IMR-90 (cell line): Measurements from ENCODE around the gene GNG11. TPM values are rescaled to one million over a fixed set of nuclear protein-coding genes. Genes with fewer than 3 reads are reported as not detected.

ENCODE experiments used
- ATAC-seq: fragments of 200-7000 bp; cut with Tn5 transposase; 2 replicates; pipeline ENCODE4 v1.9.1; 2020; ENCODE audit warnings: low read depth, mild to moderate bottlenecking, moderate library complexity
- BruUV-seq: library from RNA; stranded (reverse); fragments of 400-500 nt; replicated peaks from 2 replicates; lab custom pipeline; 2021; lab: Mats Ljungman, UMichigan
- CTCF ChIA-PET: fragments of 300-600 bp; formaldehyde crosslinking; extraction: SDS; loops from one replicate; lab custom pipeline; 2021; ENCODE audit warnings: antibody characterized with exemption; lab: Yijun Ruan, JAX
- POLR2A ChIA-PET: fragments of 300-600 bp; sonication (Branson Sonifier 250); formaldehyde crosslinking; loops from one replicate; lab custom pipeline; 2022; ENCODE audit warnings: antibody characterized with exemption; ENCODE audit not compliant: unreplicated experiment; lab: Charles Lee
- DNase-seq: peaks from one replicate; pipeline ENCODE4 v3.0.0; 2013
- H2AFZ ChIP-seq: replicated peaks from 2 replicates; pipeline ENCODE3; 2013; ENCODE audit warnings: low read length, mild to moderate bottlenecking; ENCODE audit not compliant: poor library complexity
- H2AK5ac ChIP-seq: 2 replicates; pipeline ENCODE4 v1.6.1; 2013; ENCODE audit warnings: low read depth, low read length, inconsistent platforms
- H2AK9ac ChIP-seq: replicated peaks from 2 replicates; pipeline ENCODE3; 2013; ENCODE audit warnings: mild to moderate bottlenecking, low read depth, low read length, moderate library complexity; ENCODE audit not compliant: poor library complexity
- H2BK120ac ChIP-seq: 2 replicates; pipeline ENCODE4 v1.6.1; 2013; ENCODE audit warnings: low read depth, low read length, inconsistent platforms
- H2BK15ac ChIP-seq: 3 replicates; pipeline ENCODE4 v1.6.1; 2013; ENCODE audit warnings: low read depth, low read length, inconsistent platforms
- H2BK20ac ChIP-seq: 2 replicates; pipeline ENCODE4 v1.6.1; 2013; ENCODE audit warnings: low read depth, mild to moderate bottlenecking, inconsistent platforms, low read length, moderate library complexity
- H2BK5ac ChIP-seq: 2 replicates; pipeline ENCODE4 v1.6.1; 2013; ENCODE audit warnings: mild to moderate bottlenecking, low read depth, low read length, inconsistent platforms; ENCODE audit not compliant: poor library complexity, severe bottlenecking
- H3K14ac ChIP-seq: replicated peaks from 2 replicates; pipeline ENCODE4 v1.6.1; 2013; ENCODE audit warnings: low read depth, low read length, inconsistent platforms
- H3K18ac ChIP-seq: 2 replicates; pipeline ENCODE4 v1.6.1; 2013; ENCODE audit warnings: low read depth, low read length, control low read depth
- H3K23ac ChIP-seq: 2 replicates; pipeline ENCODE4 v1.6.1; 2013; ENCODE audit warnings: low read depth, low read length, inconsistent platforms
- H3K27ac ChIP-seq: 2 replicates; pipeline ENCODE4 v1.5.1; 2013; ENCODE audit warnings: mild to moderate bottlenecking, control low read depth, low read length; ENCODE audit not compliant: insufficient read depth
- H3K27me3 ChIP-seq: 2 replicates; pipeline ENCODE4 v1.6.1; 2013; ENCODE audit warnings: low read length; ENCODE audit not compliant: control insufficient read depth, insufficient read depth
- H3K36me3 ChIP-seq: 2 replicates; pipeline ENCODE4 v1.6.1; 2013; ENCODE audit warnings: low read length, mixed read lengths; ENCODE audit not compliant: control insufficient read depth, insufficient read depth
- H3K4ac ChIP-seq: 2 replicates; pipeline ENCODE4 v1.6.1; 2013; ENCODE audit warnings: low read depth, low read length, inconsistent platforms
- H3K4me1 ChIP-seq: 2 replicates; pipeline ENCODE4 v1.6.1; 2013; ENCODE audit warnings: low read length, mixed read lengths; ENCODE audit not compliant: control insufficient read depth, insufficient read depth
- H3K4me2 ChIP-seq: 2 replicates; pipeline ENCODE4 v1.6.1; 2013; ENCODE audit warnings: low read depth, mild to moderate bottlenecking, control low read depth, low read length, moderate library complexity
- H3K4me3 ChIP-seq: 2 replicates; pipeline ENCODE4 v1.5.1; 2013; ENCODE audit warnings: low read depth, mild to moderate bottlenecking, control low read depth, low read length, moderate library complexity; ENCODE audit not compliant: insufficient read depth
- H3K56ac ChIP-seq: 2 replicates; pipeline ENCODE4 v1.6.1; 2013; ENCODE audit warnings: low read length, inconsistent platforms; ENCODE audit not compliant: insufficient read depth; ENCODE audit errors: extremely low read depth
- H3K79me1 ChIP-seq, 2 experiments: 2 replicates each; pipeline ENCODE4 v1.6.1; 2013; ENCODE audit warnings: low read length in 2 of 2, inconsistent platforms in 1 of 2, low read depth in 1 of 2
- H3K9ac ChIP-seq: 2 replicates; pipeline ENCODE4 v1.6.1; 2013; ENCODE audit warnings: low read depth, low read length, control low read depth
- H3K9me1 ChIP-seq: 2 replicates; pipeline ENCODE4 v1.6.1; 2013; ENCODE audit warnings: low read length, inconsistent platforms; ENCODE audit not compliant: insufficient read depth
- H3K9me3 ChIP-seq: 2 replicates; pipeline ENCODE4 v1.6.1; 2013; ENCODE audit warnings: low read length; ENCODE audit not compliant: control insufficient read depth, insufficient read depth
- H4K20me1 ChIP-seq: 2 replicates; pipeline ENCODE4 v1.6.1; 2013; ENCODE audit warnings: low read length, inconsistent platforms; ENCODE audit not compliant: insufficient read depth
- H4K5ac ChIP-seq: 2 replicates; pipeline ENCODE4 v1.6.1; 2013; ENCODE audit warnings: mild to moderate bottlenecking, low read depth, low read length, control low read depth
- H4K8ac ChIP-seq, 2 experiments: 2 replicates each; pipeline ENCODE4 v1.6.1; 2013; ENCODE audit warnings: low read depth in 2 of 2, low read length in 2 of 2, control low read depth in 1 of 2, inconsistent platforms in 1 of 2
- H4K91ac ChIP-seq: 2 replicates; pipeline ENCODE4 v1.6.1; 2013; ENCODE audit warnings: low read depth, low read length, inconsistent platforms; ENCODE audit not compliant: insufficient read depth
- CEBPB ChIP-seq: IDR thresholded peaks from 2 replicates; pipeline ENCODE4 v1.6.1; 2012; ENCODE audit warnings: low read depth, low read length, improper control_type of control experiment
- CHD1 ChIP-seq: IDR thresholded peaks from 2 replicates; pipeline ENCODE4 v1.6.1; 2012; ENCODE audit warnings: low read depth, low read length, improper control_type of control experiment
- FOS ChIP-seq: fragments of 150-350 bp; IDR thresholded peaks from 2 replicates; pipeline ENCODE4 v1.6.1; 2016; ENCODE audit warnings: low read depth, low read length
- MAFK ChIP-seq: IDR thresholded peaks from 2 replicates; pipeline ENCODE4 v1.6.1; 2012; ENCODE audit warnings: low read depth, low read length, improper control_type of control experiment
- MAZ ChIP-seq: IDR thresholded peaks from 2 replicates; pipeline ENCODE4 v1.6.1; 2012; ENCODE audit warnings: low read depth, mild to moderate bottlenecking, low read length, improper control_type of control experiment, moderate library complexity, borderline replicate concordance
- MXI1 ChIP-seq: IDR thresholded peaks from 2 replicates; pipeline ENCODE4 v1.6.1; 2012; ENCODE audit warnings: low read depth, mild to moderate bottlenecking, low read length, moderate library complexity, borderline replicate concordance
- NFE2L2 ChIP-seq: fragments of 150-350 bp; IDR thresholded peaks from 2 replicates; pipeline ENCODE4 v1.6.1; 2016; ENCODE audit warnings: low read depth, mild to moderate bottlenecking, low read length
- POLR2A ChIP-seq: IDR thresholded peaks from 2 replicates; pipeline ENCODE4 v1.6.1; 2012; ENCODE audit warnings: mild to moderate bottlenecking, low read depth, low read length
- RAD21 ChIP-seq: IDR thresholded peaks from 2 replicates; pipeline ENCODE4 v1.6.1; 2012; ENCODE audit warnings: low read length, improper control_type of control experiment
- RCOR1 ChIP-seq: IDR thresholded peaks from 2 replicates; pipeline ENCODE4 v1.6.1; 2012; ENCODE audit warnings: mild to moderate bottlenecking, low read length, improper control_type of control experiment; ENCODE audit not compliant: insufficient replicate concordance
- RFX5 ChIP-seq: IDR thresholded peaks from 2 replicates; pipeline ENCODE4 v1.8.0; 2012; ENCODE audit warnings: low read depth, mild to moderate bottlenecking, low read length, moderate library complexity
- SMC3 ChIP-seq: fragments of 150-350 bp; IDR thresholded peaks from 2 replicates; pipeline ENCODE4 v1.6.1; 2016; ENCODE audit warnings: low read depth, mild to moderate bottlenecking, antibody characterized with exemption, low read length, moderate library complexity
- WGBS, 2 experiments: methylation state at CpG; one replicate each; pipeline versions ENCODE4 v1.1.5 to v1.1.7; 2013; ENCODE audit warnings: missing lambda C conversion rate in 2 of 2; ENCODE audit not compliant: insufficient read length in 1 of 2; ENCODE audit errors: extremely low coverage in 2 of 2; 5-methylcytosine and 5-hydroxymethylcytosine counted together
- dilution Hi-C: fragments of 300-500 bp; cut with HindIII; formaldehyde crosslinking; loops from one replicate; pipeline ENCODE4 v1.14.3; 2018; ENCODE audit warnings: low sequenced_read_pairs; ENCODE audit not compliant: unreplicated experiment
- in situ Hi-C: fragments of 300-500 bp; cut with MboI; formaldehyde crosslinking; loops from 3 replicates; pipeline ENCODE4 v1.14.3; 2019; ENCODE audit warnings: low sequenced_read_pairs, inconsistent platforms, mixed read lengths
- intact Hi-C: fragments of 100-400 bp; cut with micrococcal nuclease; formaldehyde crosslinking; loops from 2 replicates; pipeline ENCODE4 v1.10.0; 2022
- polyA plus RNA-seq, 3 experiments: library from polyadenylated mRNA; depleted of rRNA; stranded (reverse); fragments of >200 nt; gene quantifications; 2 replicates each; pipeline ENCODE4 v1.2.3, GENCODE V29; 2012; ENCODE audit warnings: low replicate concordance in 1 of 3
- total RNA-seq: library from RNA; depleted of rRNA; stranded (reverse); fragments of >200 nt; gene quantifications from 2 replicates; pipeline ENCODE4 v1.2.3, GENCODE V29; 2012
- TF ChIP-seq, protein P1 (sequence below): conservative IDR thresholded peaks from 2 replicates; pipeline ENCODE4 v1.5.1; 2012; ENCODE audit warnings: mild to moderate bottlenecking, low read depth, low read length, improper control_type of control experiment

Gene GNG11
- total and polyA plus RNA-seq, 2 of the 4 experiments (the other 2 are of a cell fraction): 6.1 to 10.5 TPM

DNA sequence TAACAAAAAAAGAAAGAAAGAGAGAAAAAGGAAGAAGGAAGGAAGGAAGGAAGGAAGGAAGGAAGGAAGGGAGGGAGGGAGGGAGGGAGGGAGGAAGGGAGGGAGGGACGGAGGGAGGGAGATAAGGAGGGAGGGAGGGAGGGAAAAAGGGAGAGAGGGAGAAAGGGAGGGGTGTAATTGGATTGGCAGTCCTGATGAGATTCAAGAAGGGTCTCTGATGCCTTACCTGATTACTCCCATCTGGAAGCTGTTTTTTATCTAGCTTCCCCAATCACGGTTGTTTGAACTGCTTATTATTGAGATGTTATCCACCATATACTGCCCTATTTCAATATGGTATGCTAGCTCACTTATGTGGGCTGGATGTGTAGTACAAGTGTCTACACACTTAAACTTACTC lies 27.3 kb downstream of the GNG11 start:
- H2BK15ac ChIP-seq: peak overlapping the region; percentile 23; the same call in 2 of the 3 replicates
- in situ Hi-C loops: no loop called here
- no peak for DNase-seq
- TF ChIP-seq FOS: no peak
- TF ChIP-seq NFE2L2: no peak
- no peak for TF ChIP-seq CEBPB
- no peak for TF ChIP-seq SMC3
- no peak for TF ChIP-seq RFX5
- TF ChIP-seq MAFK: no peak
- TF ChIP-seq POLR2A: no peak
- TF ChIP-seq RCOR1: no peak
- TF ChIP-seq RAD21: no peak
- TF ChIP-seq MXI1: no peak
- no peak for TF ChIP-seq CHD1
- no peak for TF ChIP-seq MAZ
- TF ChIP-seq, protein P1, sequence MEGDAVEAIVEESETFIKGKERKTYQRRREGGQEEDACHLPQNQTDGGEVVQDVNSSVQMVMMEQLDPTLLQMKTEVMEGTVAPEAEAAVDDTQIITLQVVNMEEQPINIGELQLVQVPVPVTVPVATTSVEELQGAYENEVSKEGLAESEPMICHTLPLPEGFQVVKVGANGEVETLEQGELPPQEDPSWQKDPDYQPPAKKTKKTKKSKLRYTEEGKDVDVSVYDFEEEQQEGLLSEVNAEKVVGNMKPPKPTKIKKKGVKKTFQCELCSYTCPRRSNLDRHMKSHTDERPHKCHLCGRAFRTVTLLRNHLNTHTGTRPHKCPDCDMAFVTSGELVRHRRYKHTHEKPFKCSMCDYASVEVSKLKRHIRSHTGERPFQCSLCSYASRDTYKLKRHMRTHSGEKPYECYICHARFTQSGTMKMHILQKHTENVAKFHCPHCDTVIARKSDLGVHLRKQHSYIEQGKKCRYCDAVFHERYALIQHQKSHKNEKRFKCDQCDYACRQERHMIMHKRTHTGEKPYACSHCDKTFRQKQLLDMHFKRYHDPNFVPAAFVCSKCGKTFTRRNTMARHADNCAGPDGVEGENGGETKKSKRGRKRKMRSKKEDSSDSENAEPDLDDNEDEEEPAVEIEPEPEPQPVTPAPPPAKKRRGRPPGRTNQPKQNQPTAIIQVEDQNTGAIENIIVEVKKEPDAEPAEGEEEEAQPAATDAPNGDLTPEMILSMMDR: no peak
- no peak overlapping the region; the same call in 1 of the 2 replicates for H3K9ac ChIP-seq
- peak overlapping the region; percentile 99 for H2BK5ac ChIP-seq
- H2AFZ ChIP-seq: no peak overlapping the region
- peak overlapping the region; percentile 50; the same call in 1 of the 2 replicates for H3K23ac ChIP-seq
- intact Hi-C loops: no loop called here
- WGBS, 2 experiments: no CpG with 5 or more reads among the region's 2 CpGs
- no peaks in the 10 kb centered on the region for H3K79me1 ChIP-seq
- peaks cover 15% of the 10 kb centered on the region for H3K4me1 ChIP-seq
- H4K5ac ChIP-seq: peak overlapping the region; percentile 43; the same call in 1 of the 2 replicates
- H3K27ac ChIP-seq: peak overlapping the region; percentile 99; the same call in 1 of the 2 replicates
- POLR2A ChIA-PET: no interaction called here
- H3K4me2 ChIP-seq: no peak overlapping the region; the same call in 1 of the 2 replicates
- H4K8ac ChIP-seq: peak overlapping the region; percentile 86 to 94; a peak in 3 of 4 replicates
- no peak overlapping the region for H2AK9ac ChIP-seq
- H4K91ac ChIP-seq: peak overlapping the region; percentile 99
- no peaks in the 10 kb centered on the region for H3K27me3 ChIP-seq
- H3K4ac ChIP-seq: peak overlapping the region; percentile 98
- H3K4me3 ChIP-seq: no peak overlapping the region
- peak overlapping the region; percentile 97; the same call in 1 of the 2 replicates for H2BK20ac ChIP-seq
- H3K18ac ChIP-seq: peak overlapping the region; percentile 100; the same call in 1 of the 2 replicates
- peaks cover 2% of the 10 kb centered on the region for H3K9me1 ChIP-seq
- ATAC-seq: no peak
- H3K36me3 ChIP-seq: no peaks in the 10 kb centered on the region
- H2AK5ac ChIP-seq: peak overlapping the region; percentile 100; the same call in 1 of the 2 replicates
- BruUV-seq: no TSS peak
- H3K14ac ChIP-seq: peak overlapping the region; percentile 82
- no peaks in the 10 kb centered on the region for H3K9me3 ChIP-seq
- dilution Hi-C loops: no loop called here
- H4K20me1 ChIP-seq: no peaks in the 10 kb centered on the region
- H2BK120ac ChIP-seq: peak overlapping the region; percentile 93
- CTCF ChIA-PET: interaction anchor here (0.6 kb wide), 1 partner anchor 1420 kb away, joined by 3 read pairs; no protein-coding TSS in a partner anchor
- H3K56ac ChIP-seq: peak overlapping the region; percentile 75
